Small intestine (tissue), 7 donors: ENCODE results near the gene DENND6A. TPM values are rescaled to one million over a fixed set of nuclear protein-coding genes. Genes with fewer than 3 reads are reported as not detected.

Experiments
- DNase-seq, 2 donors: peaks; one replicate each; pipeline versions ENCODE4 v3.0.0 to v3.0.0-alpha.2; 2013
- FAIRE-seq: peaks from 2 replicates; lab custom pipeline; 2012; peaks lifted over from hg19 to GRCh38; lab: Jason Lieb, UNC
- H3K27ac ChIP-seq, 3 donors: one replicate each; pipeline ENCODE4 v1.5.1; 2013; ENCODE audit warnings: low read length in 2 of 3, mild to moderate bottlenecking in 2 of 3, control low read depth in 1 of 3, inconsistent platforms in 1 of 3, low read depth in 1 of 3, moderate library complexity in 1 of 3
- H3K27me3 ChIP-seq, 3 donors: one replicate each; pipeline ENCODE4 v1.6.1; 2013; ENCODE audit warnings: low read length in 3 of 3, inconsistent platforms in 1 of 3; ENCODE audit not compliant: control insufficient read depth in 3 of 3, insufficient read depth in 3 of 3
- H3K36me3 ChIP-seq, 3 donors: one replicate each; pipeline ENCODE4 v1.6.1; 2013; ENCODE audit warnings: low read length in 3 of 3, inconsistent platforms in 1 of 3, low read depth in 1 of 3, mild to moderate bottlenecking in 1 of 3, moderate library complexity in 1 of 3; ENCODE audit not compliant: control insufficient read depth in 3 of 3, insufficient read depth in 2 of 3
- H3K4me1 ChIP-seq, 3 donors: one replicate each; pipeline ENCODE4 v1.6.1; 2013; ENCODE audit warnings: low read length in 2 of 3, inconsistent platforms in 1 of 3, low read depth in 1 of 3, mild to moderate bottlenecking in 1 of 3, moderate library complexity in 1 of 3; ENCODE audit not compliant: control insufficient read depth in 3 of 3, insufficient read depth in 2 of 3
- H3K4me3 ChIP-seq, 3 donors: one replicate each; pipeline ENCODE4 v1.5.1; 2013; ENCODE audit warnings: low read length in 3 of 3, control low read depth in 1 of 3, inconsistent platforms in 1 of 3, low read depth in 1 of 3, mild to moderate bottlenecking in 1 of 3, moderate library complexity in 1 of 3
- H3K9me3 ChIP-seq, 2 donors: one replicate each; pipeline ENCODE4 v1.6.1; 2013; ENCODE audit warnings: low read depth in 1 of 2, low read length in 1 of 2; ENCODE audit not compliant: control insufficient read depth in 2 of 2, insufficient read depth in 1 of 2
- WGBS, 3 donors: extraction: QIAGEN DNeasy Blood & Tissue Kit; methylation state at CpG; one replicate each; pipeline ENCODE4 v1.1.7; 2013; 5-methylcytosine and 5-hydroxymethylcytosine counted together
- polyA plus RNA-seq, 4 donors: library from polyadenylated mRNA; stranded (reverse) in 3 of 4; unstranded in 1 of 4; fragments of 200-250 nt in 3 of 4; fragments of 120-200 nt in 1 of 4; gene quantifications; one replicate each; pipeline versions ENCODE4 v1.2.1 to v1.2.3, GENCODE V29; 2013
- donor health status: healthy with polysubstance abuse.
- donor health status: control.
- donor health status: control.
- donor health status: Bipolar disorder and iron deficiency.
- donor health status: healthy.

The DENND6A gene
- polyA plus RNA-seq, 4 donors = 6.9 to 17.6 (median 7.8) TPM

DNA sequence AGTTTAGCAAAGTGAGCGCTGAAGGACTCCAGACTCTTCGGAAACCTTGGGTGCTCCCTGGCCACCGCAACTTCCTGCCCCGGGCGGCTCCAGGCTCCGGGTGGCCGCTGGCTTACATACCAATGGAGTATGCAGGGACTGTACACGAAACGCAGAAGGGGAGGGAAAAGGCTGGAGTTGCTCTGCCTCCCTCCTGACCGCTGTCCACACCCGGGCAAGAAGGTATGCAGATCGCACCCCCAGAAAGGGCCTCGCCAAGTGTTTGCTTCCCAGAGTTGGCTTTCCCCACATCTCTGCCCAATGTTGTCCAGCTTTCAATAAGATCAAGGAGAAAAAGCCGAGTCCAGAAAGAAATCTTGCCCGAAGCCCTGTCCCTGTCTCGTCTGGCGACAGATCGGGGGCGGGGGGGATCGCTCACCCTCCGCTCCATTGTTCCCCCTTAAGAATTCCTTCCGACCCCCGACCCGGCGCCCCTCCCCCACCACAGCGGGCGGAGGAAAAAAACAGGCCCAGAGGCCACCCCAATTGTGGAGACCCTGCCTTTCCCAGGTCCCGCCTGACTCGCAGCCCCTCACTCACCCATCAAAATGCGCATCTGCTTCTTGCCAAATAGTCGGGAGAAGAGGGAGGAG is 96.3 kb downstream of the DENND6A start:
- H3K4me1 ChIP-seq = peaks cover 3 to 11% (median 5%) of the 10 kb centered on the region in 3 donors
- no peaks in the 10 kb centered on the region for H3K27me3 ChIP-seq
- WGBS, 3 donors = 0 to 1% (median 0%) methylated on average over 31 of the region's 31 CpGs
- peaks cover 0 to 11% (median 0%) of the 10 kb centered on the region in 3 donors for H3K36me3 ChIP-seq
- DNase-seq = peak; percentile 77 to 85
- no peaks in the 10 kb centered on the region for H3K9me3 ChIP-seq
- peak overlapping the region; percentile 82 to 93 (median 91) for H3K4me3 ChIP-seq
- H3K27ac ChIP-seq = peak overlapping the region; percentile 97 to 100 (median 100)
- FAIRE-seq = no peak

DNA sequence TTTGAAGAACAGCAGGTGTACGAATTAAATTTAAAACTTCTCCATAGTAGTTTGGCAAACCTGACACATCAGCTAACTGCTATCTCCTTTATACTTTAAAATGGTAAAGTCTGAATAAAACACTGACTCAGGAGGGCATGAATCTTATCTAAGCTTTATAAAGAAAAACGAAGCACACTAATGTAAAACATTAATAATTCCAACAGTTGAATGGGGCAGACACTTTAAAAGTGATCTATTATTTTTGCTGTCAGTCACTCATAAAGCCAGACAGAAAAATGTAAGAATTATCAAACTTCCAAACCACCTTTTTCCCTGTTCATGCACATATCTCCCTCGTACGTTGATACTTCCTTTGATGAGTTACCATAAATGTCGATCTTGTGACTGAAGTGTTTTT is 98.3 kb downstream of the DENND6A start:
- H3K27ac ChIP-seq = no peak overlapping the region
- peak overlapping the region in 2 of 3 donors; percentile 82 to 91 for H3K4me3 ChIP-seq

DNA sequence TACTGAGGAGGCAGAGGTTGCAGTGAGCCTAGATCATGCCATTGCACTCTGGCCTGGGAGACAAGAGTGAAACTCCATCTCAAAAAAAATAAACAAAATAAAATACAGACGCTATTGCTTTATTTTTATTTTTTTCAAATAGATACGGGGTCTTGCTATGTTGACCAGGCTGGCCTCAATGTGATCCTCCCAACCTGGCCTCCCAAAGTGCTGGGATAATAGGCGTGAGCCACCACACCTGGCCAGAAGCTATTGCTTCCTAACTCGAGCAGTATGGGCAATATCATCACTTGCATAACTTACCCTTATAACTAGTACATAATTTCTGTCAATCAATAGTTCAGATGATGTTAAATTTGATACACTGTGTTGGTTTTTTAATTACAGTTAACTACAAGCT is 98.7 kb downstream of the DENND6A start:
- no peaks in the 10 kb centered on the region for H3K27me3 ChIP-seq
- peaks cover 3 to 9% (median 5%) of the 10 kb centered on the region in 3 donors for H3K4me1 ChIP-seq
- H3K27ac ChIP-seq = no peak overlapping the region
- peak overlapping the region in 1 of 3 donors; percentile 82 for H3K4me3 ChIP-seq
- H3K36me3 ChIP-seq = peaks cover 0 to 25% (median 0%) of the 10 kb centered on the region in 3 donors
- DNase-seq (no peak), FAIRE-seq (no peak)
- 70 to 75% (median 71%) methylated on average over 4 of the region's 4 CpGs for WGBS, 3 donors
- H3K9me3 ChIP-seq = no peaks in the 10 kb centered on the region

More for the DNA sequence above, 98.3 kb downstream of the DENND6A start:
- H3K4me1 ChIP-seq = peaks cover 3 to 11% (median 5%) of the 10 kb centered on the region in 3 donors
- DNase-seq (no peak), FAIRE-seq (no peak)
- H3K27me3 ChIP-seq = no peaks in the 10 kb centered on the region
- no peaks in the 10 kb centered on the region for H3K9me3 ChIP-seq
- 12 to 33% (median 23%) methylated on average over 5 of the region's 5 CpGs for WGBS, 3 donors
- peaks cover 0 to 20% (median 0%) of the 10 kb centered on the region in 3 donors for H3K36me3 ChIP-seq

DNA sequence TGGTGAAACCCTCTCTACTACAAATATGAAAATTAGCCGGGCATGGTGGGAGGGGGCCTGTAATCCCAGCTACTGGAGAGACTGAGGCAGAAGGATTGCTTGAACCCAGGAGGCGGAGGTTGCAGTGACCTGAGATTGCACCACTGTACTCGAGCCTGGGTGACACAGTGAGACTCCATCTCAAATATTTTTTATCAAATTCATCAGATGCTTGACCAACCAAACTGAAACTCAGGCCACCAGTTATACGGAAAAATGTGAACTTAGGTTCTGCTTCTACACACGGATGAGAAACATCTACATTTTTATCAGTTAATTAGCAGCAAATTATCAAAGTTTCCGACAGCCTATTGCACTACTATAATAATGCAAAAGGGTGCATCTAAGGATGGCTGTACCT is 100.6 kb downstream of the DENND6A start:
- WGBS, 3 donors = 50 to 64% (median 56%) methylated on average over 6 of the region's 6 CpGs

DNA sequence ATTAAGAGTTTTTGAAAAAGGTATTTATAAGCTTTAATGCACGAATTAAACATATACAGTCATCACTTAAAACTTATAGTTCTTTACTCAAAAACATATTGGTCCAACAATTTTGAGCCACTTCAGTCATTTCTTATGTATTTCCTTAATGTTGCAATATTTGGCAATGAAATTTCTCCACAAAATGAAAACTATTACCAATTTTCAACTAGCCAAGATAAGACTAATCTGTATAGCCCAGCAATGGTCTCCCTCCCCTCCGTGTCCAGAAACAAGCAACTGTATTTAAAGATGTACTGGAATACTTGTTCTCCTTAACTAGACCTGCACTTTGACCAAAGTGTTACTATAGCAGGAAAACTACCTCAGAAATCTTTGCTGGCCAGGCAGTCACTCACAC is 105.0 kb downstream of the DENND6A start:
- no peak for DNase-seq
- no peak for FAIRE-seq
- Histone ChIP-seq H3K36me3 (peaks cover 0 to 26% (median 0%) of the 10 kb centered on the region in 3 donors), H3K27ac (no peak overlapping the region), H3K4me3 (no peak overlapping the region), H3K4me1 (peaks cover 2 to 4% (median 4%) of the 10 kb centered on the region in 3 donors), H3K9me3 (no peaks in the 10 kb centered on the region), H3K27me3 (no peaks in the 10 kb centered on the region)
- WGBS, 3 donors = 58 to 73% (median 71%) methylated on average over 2 of the region's 2 CpGs

More for the DNA sequence above, 100.6 kb downstream of the DENND6A start:
- no peak overlapping the region for H3K4me3 ChIP-seq
- H3K9me3 ChIP-seq = no peaks in the 10 kb centered on the region
- peaks cover 0 to 28% (median 0%) of the 10 kb centered on the region in 3 donors for H3K36me3 ChIP-seq
- no peak overlapping the region for H3K27ac ChIP-seq
- no peaks in the 10 kb centered on the region for H3K27me3 ChIP-seq
- H3K4me1 ChIP-seq = peaks cover 0 to 5% (median 3%) of the 10 kb centered on the region in 3 donors
- no peak for FAIRE-seq
- DNase-seq = no peak

DNA sequence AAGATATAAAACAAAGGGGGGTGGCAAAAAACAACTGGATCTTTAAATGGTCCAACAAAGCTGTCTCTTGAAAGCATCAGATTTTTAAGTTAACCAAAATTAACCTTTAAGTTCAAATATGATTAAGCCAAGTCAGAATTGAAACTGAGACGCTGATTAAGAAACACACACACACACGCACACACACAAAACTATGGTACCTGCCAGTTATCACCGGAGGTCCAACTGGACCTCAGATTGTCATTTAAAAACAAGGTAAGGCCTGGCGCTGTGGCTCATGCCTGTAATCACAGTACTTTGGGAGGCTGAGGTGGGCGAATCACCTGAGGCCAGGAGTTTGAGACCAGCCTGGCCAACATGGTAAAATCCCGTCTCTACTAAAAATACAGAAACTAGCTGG is 106.1 kb downstream of the DENND6A start:
- Histone ChIP-seq H3K36me3 (peaks cover 0 to 24% (median 0%) of the 10 kb centered on the region in 3 donors), H3K27me3 (no peaks in the 10 kb centered on the region), H3K4me1 (peaks cover 0 to 7% (median 2%) of the 10 kb centered on the region in 3 donors), H3K4me3 (no peak overlapping the region), H3K9me3 (no peaks in the 10 kb centered on the region), H3K27ac (no peak overlapping the region)
- no peak for DNase-seq
- WGBS, 3 donors = 71 to 74% (median 73%) methylated on average over 6 of the region's 6 CpGs
- FAIRE-seq = no peak

DNA sequence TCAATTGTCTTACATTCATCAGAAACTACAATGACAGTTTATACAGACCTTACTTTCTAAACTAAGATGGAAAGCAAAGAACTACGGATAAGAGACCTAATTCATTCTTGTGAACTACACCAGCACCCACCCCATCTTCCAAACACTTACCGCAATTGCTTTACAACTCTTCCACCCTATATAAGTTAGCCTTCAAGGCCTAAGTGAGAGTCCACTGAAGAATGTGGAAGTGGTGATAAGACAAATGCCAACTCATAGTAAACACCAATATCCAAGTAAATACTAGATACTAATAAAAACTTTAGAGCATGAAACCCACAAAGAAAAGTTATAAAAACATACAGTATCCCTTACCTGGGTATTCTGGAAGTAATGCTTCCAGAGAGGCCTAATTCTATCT is 109.3 kb downstream of the DENND6A start:
- WGBS, 3 donors = 75 to 82% (median 77%) methylated on average over 2 of the region's 2 CpGs
- H3K27me3 ChIP-seq = no peaks in the 10 kb centered on the region
- peaks cover 0 to 8% (median 2%) of the 10 kb centered on the region in 3 donors for H3K4me1 ChIP-seq
- no peak for DNase-seq
- H3K36me3 ChIP-seq = peaks cover 0 to 30% (median 2%) of the 10 kb centered on the region in 3 donors
- H3K27ac ChIP-seq = peak overlapping the region in 1 of 3 donors; percentile 60
- no peak for FAIRE-seq
- no peak overlapping the region for H3K4me3 ChIP-seq
- no peaks in the 10 kb centered on the region for H3K9me3 ChIP-seq

DNA sequence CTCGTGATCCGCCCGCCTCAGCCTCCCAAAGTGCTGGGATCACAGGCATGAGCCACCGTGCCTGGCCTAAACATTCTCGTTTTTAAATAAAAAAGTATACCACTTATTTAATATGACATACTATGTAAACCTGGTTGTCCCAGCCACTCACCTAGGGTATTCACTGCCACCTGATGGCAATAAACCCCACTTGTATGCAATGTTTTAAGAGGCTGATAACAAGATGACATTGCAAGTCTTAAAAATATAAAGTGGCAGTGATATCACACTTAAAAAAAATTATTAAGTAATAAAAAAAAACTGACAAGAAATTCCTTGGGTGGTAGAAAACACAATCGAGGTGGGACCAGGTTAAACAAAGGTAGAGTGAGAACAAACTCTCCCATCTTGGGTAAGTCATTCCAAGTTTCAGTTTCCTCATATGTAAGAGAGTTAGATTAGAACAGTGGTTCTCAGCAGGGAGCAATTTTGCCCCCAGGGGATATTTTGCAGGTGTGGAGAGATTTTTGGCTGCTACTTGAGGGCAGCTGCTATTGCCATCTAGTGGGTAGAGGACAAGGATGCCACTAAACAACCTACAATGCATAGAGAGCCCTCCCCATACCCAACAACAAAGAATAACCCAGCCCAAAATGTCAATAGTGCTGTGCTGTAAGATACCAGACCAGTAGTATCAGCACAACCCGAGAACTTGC is 110.3 kb downstream of the DENND6A start:
- H3K4me1 ChIP-seq = peaks cover 0 to 15% (median 2%) of the 10 kb centered on the region in 3 donors
- H3K36me3 ChIP-seq = peaks cover 0 to 38% (median 6%) of the 10 kb centered on the region in 3 donors
- no peaks in the 10 kb centered on the region for H3K27me3 ChIP-seq
- no peak for DNase-seq
- no peak for FAIRE-seq
- WGBS, 3 donors = 73 to 79% (median 76%) methylated on average over 6 to 7 of the region's 7 CpGs
- H3K9me3 ChIP-seq = no peaks in the 10 kb centered on the region
- H3K27ac ChIP-seq = peak overlapping the region in 2 of 3 donors; percentile 24 to 60
- H3K4me3 ChIP-seq = no peak overlapping the region
